Activated CD4-positive, alpha-beta T cell treated with anti-CD3 and anti-CD28 coated beads, Interleukin-10, Interleukin-2, amounts not matched to agents 100 ng/mL and 50 ng/mL, durations not matched to agents 16 hours and 8 hours (primary cell): ENCODE results near the gene POFUT2.
A peak's percentile ranks its signal among the peaks of the same experiment; 100 is the strongest.
"Not testable (repeated sequence)": the region's sequence is repeated elsewhere in the genome, so short reads cannot be mapped to it uniquely, and the experiment has no call there.

Experiments used
- DNase-seq: peaks from one replicate; pipeline ENCODE4 v3.0.0-alpha.2; 2020

The POFUT2 gene

DNA sequence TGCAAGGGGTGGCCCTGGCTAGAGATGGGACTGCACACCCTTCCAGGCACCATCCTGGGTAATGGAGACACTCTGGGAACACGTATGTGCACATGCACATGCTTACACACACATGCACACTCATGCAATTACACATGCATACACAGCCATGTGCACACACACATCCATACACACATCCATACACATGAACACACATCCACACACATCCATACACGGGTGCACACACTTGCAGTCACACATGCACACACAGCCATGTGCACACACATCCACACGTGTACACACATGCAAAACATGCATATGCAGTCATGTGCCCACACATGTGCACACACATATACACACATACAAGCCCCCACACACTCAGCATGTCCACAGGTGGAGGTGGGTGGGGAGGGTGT is 22.3 kb upstream of the POFUT2 start:
- no peak for DNase-seq

DNA sequence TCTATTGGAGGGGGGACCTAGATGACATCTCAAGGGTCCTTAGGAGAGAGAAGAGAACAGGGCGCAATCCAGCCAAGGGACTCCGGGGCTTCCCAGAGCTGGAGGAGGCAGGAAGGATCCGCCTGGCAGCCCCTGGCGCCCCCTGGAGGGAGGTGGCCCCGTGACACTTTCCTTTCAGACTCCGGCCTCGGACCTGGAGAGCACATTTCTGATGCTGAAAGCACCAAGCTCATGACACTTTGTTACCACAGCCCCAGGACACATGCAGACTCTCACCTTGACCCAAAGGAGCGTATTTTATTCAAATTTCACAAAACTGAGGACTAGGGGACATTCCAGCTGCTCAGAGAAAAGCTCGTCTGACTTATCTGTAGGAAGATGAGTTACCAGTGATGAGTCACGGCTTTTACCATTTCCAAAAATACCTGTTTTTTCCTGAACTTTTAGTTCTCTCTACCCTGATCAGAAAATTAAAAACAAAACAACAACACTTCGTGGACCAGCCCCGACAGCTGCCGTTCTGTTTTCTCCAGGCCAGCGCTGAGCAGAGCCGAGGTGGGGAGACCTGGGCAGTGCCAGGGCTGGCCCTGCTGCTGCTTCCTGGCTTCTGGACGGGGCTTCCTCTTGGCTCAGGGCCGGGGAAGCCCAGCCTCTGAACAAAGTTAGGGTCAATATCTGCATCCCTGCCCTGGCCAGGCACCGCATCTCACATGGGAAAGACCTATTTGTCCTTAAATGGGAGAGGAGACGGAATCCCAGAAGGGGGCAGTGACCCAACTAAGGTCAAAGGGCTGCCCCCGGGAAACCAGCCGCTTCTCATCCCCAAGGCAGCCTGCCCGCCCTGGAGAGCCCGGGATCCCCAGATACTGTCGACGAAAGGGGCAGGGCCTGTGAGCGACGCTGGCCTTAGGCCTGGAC is 21.6 kb upstream of the POFUT2 start:
- DNase-seq: peak; percentile 47

DNA sequence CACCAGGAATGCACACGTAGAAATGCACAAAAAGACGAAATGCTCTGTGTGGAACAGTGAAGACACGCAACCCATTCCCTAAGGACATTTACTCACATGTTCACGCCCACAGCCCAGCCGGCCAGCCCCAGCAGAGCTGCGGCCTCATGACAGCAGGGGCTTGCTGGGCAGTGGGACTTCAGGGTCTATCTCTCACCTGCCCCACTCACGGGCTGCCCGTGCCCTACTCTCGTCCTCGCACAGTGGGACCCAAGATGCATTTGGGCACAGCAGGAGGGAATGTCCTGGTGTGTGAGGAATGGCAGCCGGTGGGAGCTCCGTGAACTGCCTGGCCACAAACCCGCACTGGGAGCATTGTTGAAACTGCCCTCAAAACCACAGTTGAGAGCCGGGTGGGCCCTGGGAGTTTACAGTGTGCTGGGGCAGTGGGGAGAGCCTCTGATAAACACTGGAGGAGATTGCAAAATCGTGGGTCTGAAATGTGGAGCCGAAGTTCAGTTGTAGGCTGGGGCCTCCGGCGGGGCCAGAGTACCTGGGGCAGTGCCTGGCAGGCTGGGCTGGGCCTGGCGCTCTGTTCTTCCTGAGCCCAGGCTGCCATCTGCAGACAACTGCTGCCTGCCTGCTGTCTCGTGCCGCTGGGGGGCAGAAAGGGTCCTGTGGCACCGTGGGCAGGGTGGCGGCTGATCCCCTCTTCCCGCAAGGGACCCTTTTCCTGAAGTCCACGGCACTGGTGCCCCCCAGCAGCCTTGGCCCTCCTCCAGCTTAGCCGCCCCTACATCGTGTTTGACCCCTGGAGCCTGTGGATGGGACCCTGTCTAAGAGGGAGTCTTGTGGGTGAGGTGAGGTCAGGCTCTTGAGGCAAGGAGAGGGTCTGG is 20.7 kb upstream of the POFUT2 start:
- DNase-seq: no peak

DNA sequence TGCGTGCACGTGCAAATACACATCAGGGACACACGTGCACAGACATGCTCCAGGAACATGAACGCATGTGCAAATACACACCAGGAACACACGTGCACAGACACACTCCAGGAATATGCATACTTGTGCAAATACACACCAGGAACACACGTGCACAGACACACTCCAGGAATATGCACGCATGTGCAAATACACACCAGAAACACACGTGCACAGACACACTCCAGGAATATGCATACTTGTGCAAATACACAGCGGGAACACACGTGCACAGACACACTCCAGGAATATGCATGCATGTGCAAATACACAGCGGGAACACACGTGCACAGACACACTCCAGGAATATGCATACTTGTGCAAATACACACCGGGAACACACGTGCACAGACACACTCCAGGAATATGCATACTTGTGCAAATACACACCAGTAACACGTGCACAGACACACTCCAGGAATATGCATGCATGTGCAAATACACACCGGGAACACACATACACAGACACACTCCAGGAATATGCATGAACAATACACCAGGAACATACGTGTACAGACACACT is 20.0 kb upstream of the POFUT2 start:
- DNase-seq: not testable (repeated sequence)

DNA sequence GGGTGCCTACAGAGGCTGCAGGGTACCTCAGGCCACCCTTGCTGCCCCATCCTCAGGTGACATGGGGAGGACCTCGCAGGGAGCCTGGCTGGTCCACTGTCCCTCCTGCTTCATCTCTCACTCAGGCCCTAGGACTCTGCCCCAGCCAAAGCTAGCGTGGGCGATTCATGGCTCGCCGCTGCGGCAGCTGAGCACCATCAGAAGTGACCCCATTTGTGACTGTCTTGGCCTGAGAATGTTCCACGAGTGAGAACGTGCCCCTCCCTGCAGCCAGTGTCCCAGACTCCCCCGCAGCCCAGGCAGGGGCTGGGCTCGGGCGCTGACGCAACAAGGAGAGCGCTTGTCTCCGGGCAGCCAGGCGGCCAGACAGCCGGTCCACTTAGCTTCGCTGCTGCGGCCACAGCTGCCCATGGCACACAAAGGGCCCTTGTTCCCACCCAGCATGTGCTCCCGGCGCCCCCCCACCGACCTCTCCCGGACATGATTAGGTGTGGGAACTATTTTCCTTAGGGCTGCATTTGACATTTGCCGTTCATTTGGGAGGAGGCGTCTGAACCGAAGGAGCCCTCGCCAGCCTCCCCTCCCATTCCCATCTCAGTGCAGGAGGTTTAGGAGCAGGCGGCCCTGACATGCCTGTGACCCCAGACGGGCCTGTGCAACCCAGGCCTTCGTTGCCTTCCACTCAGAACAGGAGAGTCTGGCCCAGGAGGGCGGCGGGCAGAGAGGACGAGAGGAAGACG is 19.3 kb upstream of the POFUT2 start:
- no peak for DNase-seq

DNA sequence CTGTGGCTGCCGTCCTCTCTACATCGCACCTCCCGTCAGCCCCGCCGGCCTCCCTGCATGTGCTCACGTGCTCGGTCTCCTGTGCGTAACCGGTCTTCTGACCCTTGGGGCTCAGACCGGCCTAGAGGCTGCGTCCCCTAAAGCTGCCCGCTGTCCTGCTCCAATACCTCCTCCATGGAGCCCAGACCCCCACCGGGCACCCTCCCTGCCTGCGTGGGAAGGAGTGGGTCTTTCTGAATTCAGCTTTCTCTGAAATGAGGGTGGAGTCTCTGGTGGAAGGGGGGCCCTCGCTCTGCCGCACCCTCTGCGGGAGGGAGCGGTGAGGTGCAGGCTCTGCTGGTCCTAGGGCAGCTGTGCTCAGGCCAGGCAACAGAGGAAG is 18.7 kb upstream of the POFUT2 start:
- DNase-seq: no peak

DNA sequence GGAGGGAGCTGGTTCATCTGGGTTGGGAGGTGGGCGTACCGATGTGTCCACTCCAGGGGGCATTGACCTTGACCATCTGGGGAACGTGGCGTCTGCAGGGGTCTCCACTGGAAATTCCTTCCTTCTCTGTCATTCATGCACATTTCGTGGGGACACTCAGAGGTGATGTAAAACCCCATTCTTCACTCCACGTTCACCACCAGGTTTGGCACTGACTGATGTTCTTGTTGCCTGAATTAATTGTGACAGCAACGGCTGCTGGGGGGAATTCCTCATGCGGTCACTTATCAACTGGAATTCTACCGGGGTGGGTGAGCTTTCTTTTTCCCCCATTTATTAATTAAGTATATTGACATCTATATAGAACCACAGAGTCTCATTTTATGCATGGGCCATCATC is 18.1 kb upstream of the POFUT2 start:
- no peak for DNase-seq

DNA sequence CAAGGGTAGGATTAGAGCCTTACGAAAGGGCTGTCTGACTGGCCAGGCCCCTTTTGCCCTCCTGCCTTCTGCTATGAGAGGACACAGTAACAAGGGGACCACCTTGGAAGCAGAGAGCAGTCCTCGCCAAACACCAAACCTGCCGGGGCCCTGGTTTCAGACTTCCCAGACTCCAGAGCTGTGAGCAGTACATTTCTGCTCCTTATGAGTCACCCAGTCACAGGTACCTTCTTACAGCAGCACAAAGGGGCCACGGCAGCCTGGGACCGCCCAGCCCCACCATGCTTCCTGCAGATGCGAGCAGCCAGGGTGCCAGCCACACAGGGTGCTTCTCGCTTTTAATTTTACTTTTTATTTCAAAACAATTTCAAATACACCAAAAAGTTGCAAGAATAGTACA is 17.2 kb upstream of the POFUT2 start:
- no peak for DNase-seq

DNA sequence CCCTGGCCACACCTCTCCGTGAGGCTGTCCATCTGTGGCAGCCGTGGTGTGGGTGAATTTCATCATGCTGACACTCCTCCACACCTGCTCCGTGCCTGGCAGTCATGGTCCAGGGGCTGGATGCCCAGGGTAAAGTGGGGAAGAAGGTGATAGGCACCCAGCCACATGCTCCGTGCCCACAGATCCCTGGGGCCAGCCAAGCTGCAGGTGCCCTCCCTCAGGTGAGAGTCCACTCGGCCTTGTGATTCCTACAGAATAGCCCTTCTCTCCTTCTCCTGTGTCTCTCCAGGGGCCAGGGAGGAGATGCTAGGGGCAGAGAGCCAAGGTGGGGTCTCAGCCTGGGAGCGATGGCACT is 16.8 kb upstream of the POFUT2 start:
- DNase-seq: no peak

DNA sequence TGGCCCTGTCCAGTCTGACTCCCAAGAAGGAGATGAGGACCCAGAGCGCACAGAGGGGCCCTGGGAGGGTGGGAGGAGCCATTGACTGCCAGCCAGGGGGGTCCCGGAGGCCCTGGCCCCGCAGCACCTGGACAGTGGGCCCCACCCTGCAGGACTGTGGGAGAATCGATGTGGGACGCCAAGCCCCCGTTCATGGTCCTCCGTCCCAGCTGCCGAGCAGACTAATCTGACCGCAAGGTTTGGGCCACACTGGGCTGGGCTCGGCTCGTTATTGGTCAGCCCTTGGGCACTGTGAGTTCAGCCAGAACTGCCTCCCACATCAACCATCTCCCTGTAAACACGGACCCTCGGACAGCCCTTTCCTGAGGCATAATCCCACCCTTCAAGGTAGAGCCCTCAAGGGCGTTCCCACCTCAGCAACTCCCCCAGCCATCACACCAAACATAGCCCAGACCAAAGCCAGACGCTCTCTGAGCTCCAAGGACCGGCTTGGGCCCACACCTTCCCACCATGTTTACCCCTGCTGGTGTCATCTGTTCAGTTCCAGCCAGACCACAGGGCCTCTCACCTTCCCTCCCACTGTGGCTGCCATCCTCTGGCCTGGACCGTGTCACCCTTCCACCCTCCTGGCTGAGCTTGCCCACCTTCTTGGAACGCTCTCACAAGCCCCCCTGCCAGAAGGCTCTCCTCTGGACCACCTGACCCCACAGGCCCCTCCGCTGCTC is 16.2 kb upstream of the POFUT2 start:
- DNase-seq: no peak

DNA sequence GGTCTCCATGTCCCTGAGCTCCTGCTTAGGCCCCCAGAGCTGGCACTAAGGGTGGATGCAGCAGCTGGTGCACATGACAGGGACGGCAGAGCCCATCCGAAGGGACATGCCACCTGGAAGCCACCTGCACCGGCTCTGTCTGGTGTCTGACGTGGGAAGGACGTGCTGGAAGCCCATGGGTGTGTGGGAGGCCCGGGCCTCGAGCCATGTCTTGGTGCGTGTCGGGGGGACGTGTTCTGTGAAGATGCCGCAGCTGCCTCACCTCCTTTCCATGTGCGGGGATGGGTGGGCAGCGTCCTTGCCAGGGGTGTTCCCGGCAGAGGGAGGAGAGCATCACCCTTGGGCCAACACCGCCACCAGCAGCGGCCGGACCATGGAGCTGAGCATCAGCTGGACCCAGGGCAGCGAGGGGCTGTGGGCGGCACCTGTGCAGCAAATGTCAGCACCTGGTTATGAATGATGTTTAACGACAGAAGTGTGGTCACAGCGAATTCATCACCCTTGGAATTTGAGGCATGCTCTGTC is 15.5 kb upstream of the POFUT2 start:
- DNase-seq: no peak

DNA sequence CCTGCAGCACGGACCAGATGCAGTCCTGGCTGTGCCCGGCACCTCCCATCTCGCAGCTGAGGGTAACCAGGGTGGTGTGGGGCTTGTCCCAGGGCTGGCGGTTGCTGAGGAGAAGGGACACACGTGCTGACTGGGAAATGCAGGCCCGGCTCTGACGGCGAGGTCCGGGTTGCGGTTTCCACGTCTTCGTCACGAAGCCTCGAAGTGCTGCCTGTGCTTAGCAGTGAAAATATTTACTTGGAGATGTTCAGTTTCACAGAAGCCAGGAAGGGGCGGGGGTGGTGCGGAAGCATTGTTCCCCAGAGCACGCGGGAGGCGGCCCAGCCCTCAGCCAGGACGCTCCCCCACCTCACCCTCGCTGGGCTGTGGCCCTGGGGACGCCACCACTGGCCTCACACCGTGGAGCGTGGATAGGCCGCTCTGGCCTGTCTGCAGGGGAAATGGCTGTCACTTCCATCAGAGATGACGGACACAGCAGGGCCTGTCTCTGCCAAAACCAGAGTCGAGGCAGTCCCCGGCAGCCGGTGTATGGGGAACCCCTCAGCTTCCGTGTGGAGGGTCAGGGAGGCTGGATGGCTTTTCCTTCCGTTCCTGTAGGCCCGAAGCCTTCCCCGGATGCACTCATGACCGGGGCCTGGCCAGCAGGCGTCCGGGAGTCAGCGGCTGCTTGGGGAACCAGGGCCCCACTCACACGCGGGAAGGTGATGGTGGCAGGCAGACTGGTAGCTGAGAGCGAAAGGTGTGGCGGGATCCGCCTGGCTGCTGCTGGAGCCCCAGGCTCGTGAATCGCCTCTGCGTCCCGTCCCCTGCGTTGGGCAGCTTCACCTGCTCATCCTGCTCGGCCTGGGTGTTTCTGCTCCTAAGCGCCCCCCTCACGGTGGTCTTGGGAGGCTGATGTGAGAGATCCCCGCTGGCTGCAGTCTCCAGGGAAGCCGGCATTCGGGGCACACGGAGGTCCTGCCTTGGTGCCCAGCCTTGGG is 14.7 kb upstream of the POFUT2 start:
- DNase-seq: peak; percentile 49

DNA sequence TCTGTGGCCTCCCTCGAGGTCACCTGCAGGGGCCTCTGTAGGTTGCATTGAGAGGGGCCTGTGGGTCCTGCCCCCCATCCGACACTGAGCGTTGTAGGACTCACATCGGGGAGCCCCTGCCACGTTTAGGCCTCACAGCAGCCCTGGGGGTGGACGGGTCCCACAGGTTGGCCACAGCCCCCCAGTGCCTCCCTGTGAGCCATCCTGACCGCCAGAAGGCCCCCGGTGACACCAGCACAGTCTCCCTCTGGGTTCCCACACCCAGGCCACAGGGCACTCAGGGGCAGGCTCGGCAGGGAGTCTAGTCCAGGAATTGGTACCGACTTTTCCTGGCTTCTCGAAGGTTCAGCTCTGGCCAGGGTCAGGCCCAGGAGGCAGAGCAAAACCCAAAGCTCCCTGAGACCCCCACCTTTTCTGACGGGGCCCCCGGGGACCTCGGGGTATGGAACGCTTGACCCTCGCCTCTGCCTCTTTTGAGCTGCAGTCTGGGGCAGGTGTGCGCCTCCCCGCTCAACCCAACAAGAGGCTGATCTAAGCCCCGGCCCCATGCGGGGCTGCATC is 13.9 kb upstream of the POFUT2 start:
- no peak for DNase-seq

DNA sequence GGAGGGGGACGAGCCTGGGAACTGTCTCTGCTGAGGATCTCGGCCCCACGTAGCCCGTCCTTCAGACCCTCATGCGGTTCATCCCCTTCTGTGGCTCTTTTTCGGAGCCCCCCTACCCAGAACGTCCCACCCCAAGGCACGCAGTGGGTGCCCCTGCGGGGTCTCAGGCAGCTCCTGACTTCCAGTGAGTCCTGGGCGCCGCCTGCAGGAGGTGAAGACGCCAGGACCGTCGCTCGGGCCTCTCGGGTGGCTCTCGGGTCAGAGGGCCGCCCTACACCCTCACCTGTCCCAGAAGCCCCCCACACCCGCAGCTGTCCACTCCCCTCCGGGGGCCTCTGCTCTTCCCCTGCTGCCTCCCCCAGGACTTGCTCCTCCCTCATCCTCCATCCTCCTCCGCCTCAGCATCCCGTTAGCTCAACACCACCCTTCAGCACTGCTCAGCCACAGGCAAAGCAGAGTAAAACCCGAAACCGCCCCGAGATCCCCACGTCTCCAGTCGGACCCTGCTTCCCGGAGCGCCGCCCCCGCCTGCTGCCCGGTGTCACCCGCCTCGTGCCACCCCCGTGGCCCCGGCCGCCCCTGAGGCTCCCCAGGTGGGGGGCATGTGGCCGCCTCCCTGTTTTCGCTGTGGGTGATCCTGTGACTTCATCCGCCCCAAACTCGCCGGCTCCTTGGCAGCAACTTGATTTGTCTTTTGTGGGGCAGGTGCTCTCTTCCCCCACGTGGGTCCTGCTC is 13.3 kb upstream of the POFUT2 start:
- DNase-seq: no peak

DNA sequence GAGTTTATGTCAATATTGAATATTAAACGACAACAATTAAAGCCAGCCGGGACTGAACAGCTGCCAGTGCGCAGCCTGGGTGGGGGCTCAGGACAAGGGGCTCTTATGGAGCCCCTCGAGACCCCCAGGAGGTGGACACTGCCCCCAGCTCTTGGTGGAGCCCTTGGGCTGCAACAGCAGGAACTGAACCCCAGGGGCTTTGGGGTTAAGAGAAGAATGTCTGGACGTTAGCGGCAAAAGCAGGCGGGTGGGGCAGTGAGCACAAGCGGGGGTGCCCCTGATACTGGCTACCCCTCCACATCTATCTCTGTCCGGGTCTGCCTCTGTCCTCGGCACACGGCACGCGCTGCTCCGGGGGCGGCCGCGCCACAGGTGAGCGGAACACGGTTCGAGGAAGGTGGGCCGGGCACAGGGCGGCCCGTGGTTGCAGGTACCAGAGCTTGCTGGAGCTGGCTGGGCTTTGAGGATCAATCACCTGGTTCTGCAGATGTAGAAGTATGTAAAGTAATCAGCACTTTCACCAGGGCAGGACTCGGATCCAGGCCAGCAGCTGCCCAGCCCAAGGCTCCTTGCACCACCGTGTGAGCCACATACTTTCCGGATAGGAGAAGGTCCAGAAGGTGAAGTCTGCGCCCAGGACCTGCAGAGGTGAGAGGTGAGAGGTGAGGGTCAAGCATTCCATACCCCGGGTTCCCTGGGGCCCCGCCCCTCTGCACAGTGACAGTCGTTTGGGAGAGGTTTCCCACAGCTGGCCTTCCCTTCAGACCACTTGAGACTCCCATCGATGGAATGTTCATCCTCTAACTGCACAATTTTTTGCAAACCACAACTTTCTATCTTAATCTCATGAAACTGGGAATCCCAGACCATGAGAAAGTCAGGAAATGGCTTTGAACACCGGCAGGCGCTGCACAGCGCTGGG is 12.4 kb upstream of the POFUT2 start:
- DNase-seq: no peak

DNA sequence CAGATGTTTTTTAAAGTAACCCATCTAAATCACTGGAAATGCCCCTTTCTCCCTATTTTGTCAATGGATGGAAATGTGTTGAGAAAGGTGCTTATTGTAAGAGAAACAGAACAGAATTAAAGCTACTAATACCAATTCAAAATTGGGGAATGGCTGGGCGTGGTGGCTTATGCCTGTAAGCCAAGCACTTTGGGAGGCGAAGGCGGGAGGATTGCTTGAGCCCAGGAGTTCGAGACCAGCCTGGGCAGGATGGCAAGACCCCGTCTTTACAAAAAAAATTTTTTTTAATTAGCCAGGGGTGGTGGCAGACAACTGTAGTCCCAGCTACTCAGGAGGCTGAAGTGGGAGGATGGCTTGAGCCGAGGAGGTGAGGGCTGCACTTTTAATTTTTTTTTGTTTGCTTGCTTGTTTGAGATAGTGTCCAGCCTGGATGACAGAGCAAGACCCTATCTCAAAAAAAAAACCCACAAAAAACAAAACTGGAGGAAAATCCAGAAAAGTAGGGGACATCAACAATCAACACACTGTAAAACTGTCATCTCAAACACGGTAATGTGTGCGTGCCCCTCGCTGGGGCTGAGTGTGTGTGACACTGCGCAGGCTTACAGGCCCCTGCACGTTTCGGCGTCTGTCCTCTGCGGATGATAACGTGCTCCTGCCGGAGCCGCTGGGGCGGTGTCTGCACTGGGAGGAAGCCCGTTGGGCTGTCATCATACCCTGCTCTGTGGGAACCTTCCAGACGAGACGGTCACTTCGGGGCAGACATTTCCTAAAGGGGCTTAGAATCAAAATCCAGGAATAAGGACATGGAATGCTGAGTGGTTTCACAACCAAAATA is 11.6 kb upstream of the POFUT2 start:
- DNase-seq: no peak

DNA sequence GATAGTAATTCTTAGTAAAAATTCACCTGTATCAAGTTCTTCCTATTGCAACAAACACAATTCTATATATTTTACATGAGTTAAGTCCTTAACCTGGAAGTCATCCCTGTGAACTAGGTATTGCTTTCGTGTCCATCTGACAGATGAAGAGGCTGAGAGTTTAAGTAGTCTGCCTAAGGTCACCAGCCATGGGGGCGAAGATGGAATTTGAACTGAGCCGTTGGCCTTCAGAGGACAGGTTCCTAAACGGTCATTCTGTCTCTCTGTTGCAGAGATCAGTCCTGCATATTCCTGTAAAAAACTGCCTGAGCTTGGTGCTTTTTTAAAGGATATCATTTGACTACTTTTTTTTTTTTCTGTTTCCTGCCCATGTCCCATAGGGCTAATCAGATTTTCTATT is 10.2 kb upstream of the POFUT2 start:
- DNase-seq: no peak

DNA sequence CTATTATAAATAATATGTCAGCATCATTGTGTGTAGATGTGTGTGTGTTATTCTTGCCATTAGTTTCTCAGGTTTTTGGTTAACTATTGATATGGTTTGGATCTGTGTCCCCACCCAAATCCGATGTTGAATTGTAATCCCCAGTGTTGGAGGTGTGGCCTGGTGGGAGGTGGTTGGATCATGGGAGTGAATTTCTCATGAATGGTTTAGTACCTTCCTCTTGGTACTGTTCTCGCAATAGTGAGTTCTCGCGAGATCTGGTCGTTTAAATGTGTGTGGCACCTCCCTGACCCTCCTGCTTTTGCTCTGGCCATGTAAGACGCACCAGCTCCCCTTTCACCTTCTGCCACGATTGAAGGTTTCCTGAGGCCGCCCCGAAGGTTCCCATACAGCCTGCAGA is 9.6 kb upstream of the POFUT2 start:
- DNase-seq: no peak
